GM18870 (cell line): ENCODE measurements around the gene FKBP6.
"Not testable (repeated sequence)": the region's sequence is repeated elsewhere in the genome, so short reads cannot be mapped to it uniquely, and the experiment has no call there.

ENCODE experiments used
- ATAC-seq: cut with Tn5 transposase; IDR thresholded peaks from one replicate; pipeline ENCODE4 v1.9.1; 2021; ENCODE audit warnings: moderate library complexity; ENCODE audit not compliant: unreplicated experiment

Gene FKBP6

DNA sequence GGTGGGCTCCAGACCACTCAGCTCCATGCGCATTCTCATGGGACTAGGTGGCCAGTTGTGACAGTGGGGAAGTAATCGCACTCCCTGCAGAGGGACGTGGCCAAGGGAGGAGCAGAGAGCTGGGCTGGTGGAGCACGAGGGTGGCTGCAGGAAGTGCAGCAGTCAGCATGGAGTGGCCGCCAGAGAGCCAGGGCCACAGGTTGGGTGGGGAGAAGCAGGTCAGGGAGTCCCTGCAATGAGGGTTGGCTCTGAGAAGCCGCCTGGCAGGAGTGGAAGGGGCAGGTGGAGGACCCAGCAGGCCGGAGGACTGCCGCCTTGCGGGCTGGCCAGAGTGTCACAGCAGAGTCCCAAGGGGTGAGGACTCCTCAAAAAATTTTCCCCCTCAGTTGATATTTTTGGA is 26.2 kb downstream of the FKBP6 start:
- no peak for ATAC-seq

DNA sequence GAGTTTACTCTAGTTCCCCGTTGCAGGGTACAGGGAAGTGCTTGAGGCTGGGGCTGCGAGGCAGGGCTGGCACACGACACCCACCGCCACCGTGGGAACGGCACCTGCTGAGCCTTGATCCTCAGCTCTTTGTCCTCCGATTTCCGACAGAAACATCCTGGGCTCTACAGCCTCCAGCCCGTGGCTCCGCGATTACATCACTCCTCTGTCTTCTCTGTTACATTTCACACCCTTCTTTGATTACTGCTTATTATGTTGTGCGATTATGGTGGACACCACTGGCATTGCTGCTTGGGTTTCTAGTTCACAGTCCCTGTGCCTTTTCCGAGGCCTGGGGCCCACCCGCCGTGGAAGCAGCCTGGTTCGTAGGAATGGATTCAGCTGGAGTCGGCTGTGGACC is 26.9 kb downstream of the FKBP6 start:
- ATAC-seq: no peak

- ATAC-seq: no peak
These were observed 28.2 kb downstream of the FKBP6 start for GRCh38 chr7:73356159-73356558.

- ATAC-seq: no peak
These were observed 30.8 kb downstream of the FKBP6 start for GRCh38 chr7:73358590-73359275.

- ATAC-seq: no peak
These were observed 31.3 kb downstream of the FKBP6 start for GRCh38 chr7:73359306-73359705.

GRCh38 chr7:73359746-73360375 is 31.9 kb downstream of the FKBP6 start:
- no peak for ATAC-seq

DNA sequence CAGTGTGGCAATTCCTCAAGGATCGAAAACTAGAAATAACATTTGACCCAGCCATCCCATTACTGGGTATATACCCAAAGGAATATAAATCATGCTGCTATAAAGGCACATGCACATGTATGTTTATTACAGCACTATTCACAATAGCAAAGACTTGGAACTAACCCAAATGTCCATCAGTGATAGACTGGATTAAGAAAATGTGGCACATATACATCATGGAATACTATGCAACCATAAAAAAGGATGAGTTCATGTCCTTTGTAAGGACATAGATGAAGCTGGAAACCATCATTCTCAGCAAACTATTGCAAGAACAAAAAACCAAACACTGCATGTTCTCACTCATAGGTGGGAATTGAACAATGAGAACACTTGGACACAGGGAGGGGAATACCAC is 32.6 kb downstream of the FKBP6 start:
- ATAC-seq: not testable (repeated sequence)

GRCh38 chr7:73363225-73364005 is 35.5 kb downstream of the FKBP6 start:
- ATAC-seq: no peak

- ATAC-seq: no peak
These were observed 36.2 kb downstream of the FKBP6 start for GRCh38 chr7:73364006-73364728.

DNA sequence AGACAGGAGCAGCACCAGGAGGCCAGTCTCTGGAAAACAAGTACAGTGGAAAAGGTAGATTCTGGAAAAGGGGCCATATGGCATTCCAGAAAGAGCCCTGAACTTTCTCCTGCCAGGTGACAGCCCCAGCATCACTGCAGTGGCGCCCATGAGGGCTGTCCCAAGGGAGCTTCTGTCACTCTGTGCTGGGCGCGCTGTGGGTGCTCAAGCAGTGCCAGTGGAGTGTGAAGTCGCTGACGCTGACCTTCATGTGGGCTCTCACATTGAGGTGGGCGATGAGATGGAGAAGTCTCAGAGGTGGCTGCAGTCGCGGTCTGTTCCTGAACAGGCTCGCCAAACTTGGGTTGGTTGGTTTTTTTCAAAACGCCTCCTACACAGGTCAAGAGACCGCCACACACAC is 38.2 kb downstream of the FKBP6 start:
- no peak for ATAC-seq

DNA sequence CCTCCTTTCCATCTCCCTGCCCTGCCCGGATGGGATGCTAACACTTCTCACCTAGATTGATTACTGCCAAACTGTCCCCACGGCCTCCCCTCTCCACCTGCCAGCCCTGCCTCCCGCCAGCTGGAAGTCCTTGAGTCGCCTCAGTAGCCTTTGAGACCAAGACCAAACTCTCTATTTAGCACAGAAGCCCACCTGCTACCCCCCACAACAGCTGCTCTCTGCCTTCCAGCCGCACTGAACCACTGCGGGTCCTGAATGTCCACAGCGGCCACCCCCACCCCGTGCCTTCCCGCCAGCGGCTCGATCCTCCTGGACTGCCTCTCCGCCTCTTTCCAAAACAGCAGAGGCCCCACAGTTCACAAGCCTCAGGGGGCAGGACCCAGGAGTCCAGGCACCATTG is 39.0 kb downstream of the FKBP6 start:
- ATAC-seq: no peak

- ATAC-seq: no peak
These were observed 41.0 kb downstream of the FKBP6 start for GRCh38 chr7:73369009-73369408.

GRCh38 chr7:73369622-73370021 is 41.7 kb downstream of the FKBP6 start:
- no peak for ATAC-seq

GRCh38 chr7:73373741-73374140 is 45.8 kb downstream of the FKBP6 start:
- ATAC-seq: no peak

DNA sequence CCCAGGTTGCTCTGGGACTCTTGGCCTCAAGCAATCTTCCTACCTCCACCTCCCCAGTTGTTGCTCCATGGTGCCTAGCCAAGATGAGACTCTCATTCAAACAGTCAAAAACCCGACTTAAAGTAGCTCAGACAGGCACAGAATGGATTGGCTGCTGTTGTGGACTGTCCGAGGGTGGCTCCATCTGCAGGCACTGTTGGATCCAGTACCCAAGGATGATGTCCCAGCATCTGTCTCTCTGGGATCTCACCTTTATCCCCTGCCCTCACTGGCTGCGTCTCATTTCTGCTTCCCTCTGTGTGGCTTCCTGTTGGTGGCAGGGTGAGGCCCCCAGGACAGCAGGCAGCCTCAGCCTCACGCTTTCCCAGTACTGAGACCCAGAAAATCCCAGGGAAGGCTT is 48.3 kb downstream of the FKBP6 start:
- ATAC-seq: not testable (repeated sequence)

DNA sequence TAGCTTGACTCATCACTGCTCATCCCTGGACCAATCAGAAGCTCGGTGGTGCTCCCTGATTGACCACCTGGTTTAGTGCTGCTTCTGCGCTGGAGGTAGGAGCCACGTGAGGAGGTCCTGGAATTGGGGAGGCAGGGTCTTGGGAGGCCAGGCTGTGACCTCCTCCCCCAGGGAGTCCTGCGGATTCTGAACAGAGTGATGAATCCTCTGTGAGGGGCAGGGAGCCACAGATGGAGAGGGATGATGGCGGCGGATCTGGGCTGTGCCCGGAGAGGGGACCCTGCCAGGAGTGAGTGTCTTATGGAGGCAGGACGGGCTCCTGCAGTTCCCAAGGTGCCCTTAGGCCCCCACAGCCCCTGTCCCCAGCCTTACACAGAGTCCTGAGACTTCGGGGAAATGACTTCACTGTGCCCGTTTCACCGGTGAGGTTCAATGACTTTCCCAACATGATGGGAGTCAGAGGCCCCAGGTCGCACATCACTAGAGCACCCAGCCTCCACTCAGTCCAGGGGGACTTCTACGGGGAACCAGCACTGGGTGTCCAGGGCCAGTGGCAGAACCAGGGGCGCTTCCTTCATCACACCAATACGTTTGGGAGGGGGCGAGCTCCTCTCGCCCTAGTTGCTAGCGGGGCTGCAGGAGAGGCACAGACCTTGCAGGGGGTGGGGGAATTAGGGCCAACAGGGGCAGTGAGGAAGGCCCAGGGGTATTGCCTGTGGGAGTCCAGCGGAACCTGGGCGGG is 48.9 kb downstream of the FKBP6 start:
- ATAC-seq: no peak

DNA sequence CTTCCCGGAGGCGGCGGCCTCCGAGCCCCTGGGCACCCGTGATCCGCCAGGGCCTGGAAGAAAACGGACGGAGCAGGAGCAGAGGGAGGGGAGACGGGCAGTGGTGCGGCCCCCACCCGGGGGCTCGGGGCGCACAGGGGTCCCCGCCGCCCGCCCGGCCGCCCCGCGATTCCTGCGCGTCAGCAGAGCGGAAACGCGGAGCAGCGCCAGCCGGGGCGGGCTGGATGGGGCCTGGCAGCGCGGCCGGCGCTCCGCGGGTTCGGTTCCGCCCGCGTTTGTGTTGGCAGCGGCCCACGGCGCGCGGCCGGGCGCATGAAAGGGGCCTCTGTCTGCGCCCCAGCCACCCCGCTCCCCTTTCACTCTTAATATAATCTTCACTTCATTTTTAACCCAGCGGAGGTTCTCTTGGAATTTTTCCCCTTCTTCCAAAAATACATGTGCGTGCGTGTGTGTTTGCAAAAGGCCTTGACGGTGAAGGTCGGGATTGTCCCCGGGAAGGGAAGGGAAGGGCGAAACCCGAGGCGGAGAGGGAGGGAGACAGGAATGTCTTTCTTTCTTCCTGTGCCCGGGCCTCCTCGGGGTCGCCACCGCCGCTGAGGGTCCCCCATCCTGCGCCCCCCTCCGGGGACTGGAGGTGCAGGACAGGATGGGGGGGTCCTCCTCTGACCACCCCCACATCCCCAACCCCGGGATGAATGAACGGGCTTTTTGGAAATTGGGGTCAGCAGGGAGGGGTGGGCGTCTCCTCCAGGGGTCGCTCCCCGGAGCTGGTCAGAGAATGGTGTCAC is 49.6 kb downstream of the FKBP6 start:
- ATAC-seq: not testable (repeated sequence)

- ATAC-seq: no peak
These were observed 55.1 kb downstream of the FKBP6 start for GRCh38 chr7:73382934-73383503.

GRCh38 chr7:73387221-73387828 is 59.4 kb downstream of the FKBP6 start:
- ATAC-seq: no peak
